ENCODE data around the gene UNC5A. TPM values are rescaled to one million over a fixed set of nuclear protein-coding genes. Genes with fewer than 3 reads are reported as not detected.

The UNC5A gene
- total RNA-seq, 1 donor from 2014 or later, result 0.26 TPM

GRCh38 chr5:176800024-176800423 is 10.3 kb upstream of the UNC5A start:
- no peak for DNase-seq (ENCODE audit: low read depth in 2 of 2)

- no peak for DNase-seq (ENCODE audit: low read depth in 2 of 2)
These were observed 8.1 kb upstream of the UNC5A start for GRCh38 chr5:176802116-176802784.

GRCh38 chr5:176803068-176803942 is 7.1 kb upstream of the UNC5A start:
- no peak for DNase-seq (ENCODE audit: low read depth in 2 of 2)

GRCh38 chr5:176803943-176804498 is 6.3 kb upstream of the UNC5A start:
- peak in 1 of 2 donors; percentile 39 for DNase-seq (ENCODE audit: low read depth in 2 of 2)

- DNase-seq (ENCODE audit: low read depth in 2 of 2), result peak; percentile 10 to 36
These were observed 4.2 kb upstream of the UNC5A start for GRCh38 chr5:176806137-176806536.

GRCh38 chr5:176809544-176810080 is 747 bp upstream of the UNC5A start:
- DNase-seq (ENCODE audit: low read depth in 2 of 2), result no peak

GRCh38 chr5:176810687-176811501 is 535 bp downstream of the UNC5A start:
- peak in 1 of 2 donors; percentile 34 for DNase-seq (ENCODE audit: low read depth in 2 of 2)

GRCh38 chr5:176812269-176813259 is 2.2 kb downstream of the UNC5A start:
- peak in 1 of 2 donors; percentile 41 for DNase-seq (ENCODE audit: low read depth in 2 of 2)

GRCh38 chr5:176813587-176814312 is 3.4 kb downstream of the UNC5A start:
- no peak for DNase-seq (ENCODE audit: low read depth in 2 of 2)

- no peak for DNase-seq (ENCODE audit: low read depth in 2 of 2)
These were observed 3.9 kb downstream of the UNC5A start for GRCh38 chr5:176814313-176814685.

- no peak for DNase-seq (ENCODE audit: low read depth in 2 of 2)
These were observed 4.6 kb downstream of the UNC5A start for GRCh38 chr5:176814836-176815438.

GRCh38 chr5:176816043-176816745 is 5.8 kb downstream of the UNC5A start:
- DNase-seq (ENCODE audit: low read depth in 2 of 2), result no peak

- no peak for DNase-seq (ENCODE audit: low read depth in 2 of 2)
These were observed 6.5 kb downstream of the UNC5A start for GRCh38 chr5:176816791-176817347.

- DNase-seq (ENCODE audit: low read depth in 2 of 2), result peak in 1 of 2 donors; percentile 10
These were observed 7.0 kb downstream of the UNC5A start for GRCh38 chr5:176817369-176817840.

GRCh38 chr5:176817841-176818377 is 7.5 kb downstream of the UNC5A start:
- peak in 1 of 2 donors; percentile 39 for DNase-seq (ENCODE audit: low read depth in 2 of 2)

- DNase-seq (ENCODE audit: low read depth in 2 of 2), result no peak
These were observed 8.2 kb downstream of the UNC5A start for GRCh38 chr5:176818391-176819098.

GRCh38 chr5:176819476-176819875 is 9.1 kb downstream of the UNC5A start:
- no peak for DNase-seq (ENCODE audit: low read depth in 2 of 2)

All from dermis microvascular lymphatic vessel endothelial cell (primary cell).